ENCODE results near the gene UVRAG. TPM values are rescaled to one million over a fixed set of nuclear protein-coding genes. Genes with fewer than 3 reads are reported as not detected.

Gene UVRAG
- total and polyA plus RNA-seq, 9 donors = 10.1 to 26.7 (median 19.2) TPM

- no peaks in the 10 kb centered on the region for H3K27me3 ChIP-seq
- TF ChIP-seq CTCF (IDR thresholded peaks at IDR 0.05) = no peak
- TF ChIP-seq EP300 (IDR thresholded peaks at IDR 0.05) = no peak
- TF ChIP-seq POLR2A (IDR thresholded peaks at IDR 0.05) = no peak
- no peak for DNase-seq
- no peaks in the 10 kb centered on the region for H3K36me3 ChIP-seq
- H3K9me3 ChIP-seq = no peaks in the 10 kb centered on the region
- WGBS, 3 donors = 71 to 77% (median 75%) methylated on average over 15 of the region's 15 CpGs
- no peaks in the 10 kb centered on the region for H3K4me1 ChIP-seq (ENCODE audit: insufficient read depth)
- intact Hi-C loops (cut with DNase I) = no loop called here
- no peak overlapping the region for H3K27ac ChIP-seq
- H3K4me3 ChIP-seq = no peak overlapping the region
Measured at GRCh38 chr11:76169473-76169896, 354.5 kb downstream of the UVRAG start.

- H3K27me3 ChIP-seq = no peaks in the 10 kb centered on the region
Measured at GRCh38 chr11:76170468-76170867, 355.5 kb downstream of the UVRAG start.

GRCh38 chr11:76172583-76172982 is 357.6 kb downstream of the UVRAG start:
- TF ChIP-seq CTCF (IDR thresholded peaks at IDR 0.05) (no peak), EP300 (IDR thresholded peaks at IDR 0.05) (no peak), POLR2A (IDR thresholded peaks at IDR 0.05) (no peak)
- H3K36me3 ChIP-seq = no peaks in the 10 kb centered on the region
- no peaks in the 10 kb centered on the region for H3K27me3 ChIP-seq
- no peak overlapping the region for H3K27ac ChIP-seq
- no peak overlapping the region for H3K4me3 ChIP-seq
- no peaks in the 10 kb centered on the region for H3K9me3 ChIP-seq
- intact Hi-C loops (cut with DNase I) = no loop called here
- WGBS, 3 donors = 71 to 76% (median 75%) methylated on average over 13 of the region's 13 CpGs
- H3K4me1 ChIP-seq (ENCODE audit: insufficient read depth) = no peaks in the 10 kb centered on the region
- DNase-seq = no peak

More at GRCh38 chr11:76170468-76170867, 355.5 kb downstream of the UVRAG start:
- TF ChIP-seq CTCF (IDR thresholded peaks at IDR 0.05) (no peak), EP300 (IDR thresholded peaks at IDR 0.05) (no peak), POLR2A (IDR thresholded peaks at IDR 0.05) (no peak)
- no peak overlapping the region for H3K4me3 ChIP-seq
- H3K9me3 ChIP-seq = no peaks in the 10 kb centered on the region
- no peaks in the 10 kb centered on the region for H3K4me1 ChIP-seq (ENCODE audit: insufficient read depth)
- no peak overlapping the region for H3K27ac ChIP-seq
- no peaks in the 10 kb centered on the region for H3K36me3 ChIP-seq
- 56 to 69% (median 61%) methylated on average over 4 of the region's 4 CpGs for WGBS, 3 donors
- no peak for DNase-seq
- intact Hi-C loops (cut with DNase I) = no loop called here

GRCh38 chr11:76173663-76174062 is 358.7 kb downstream of the UVRAG start:
- intact Hi-C loops (cut with DNase I) = no loop called here
- no peak overlapping the region for H3K27ac ChIP-seq
- no peak overlapping the region for H3K4me3 ChIP-seq
- TF ChIP-seq POLR2A (IDR thresholded peaks at IDR 0.05) (no peak), EP300 (IDR thresholded peaks at IDR 0.05) (no peak), CTCF (IDR thresholded peaks at IDR 0.05) (no peak)
- no peaks in the 10 kb centered on the region for H3K36me3 ChIP-seq
- 89 to 93% (median 92%) methylated on average over 8 of the region's 8 CpGs for WGBS, 3 donors
- H3K4me1 ChIP-seq (ENCODE audit: insufficient read depth) = no peaks in the 10 kb centered on the region
- H3K27me3 ChIP-seq = no peaks in the 10 kb centered on the region
- no peaks in the 10 kb centered on the region for H3K9me3 ChIP-seq
- no peak for DNase-seq

Data from ovary (tissue), 9 donors.